Liver (tissue), 9 donors: ENCODE measurements around the gene SPRED1. TPM values are rescaled to one million over a fixed set of nuclear protein-coding genes. Genes with fewer than 3 reads are reported as not detected.

Source experiments
- DNase-seq: peaks from one replicate; pipeline ENCODE4 v3.0.0-alpha.2; 2017; ENCODE audit warnings: low spot score
- H3K27ac ChIP-seq, 2 donors: one replicate each; pipeline ENCODE4 v1.7.0; 2013; ENCODE audit warnings: inconsistent platforms in 2 of 2, low read length in 2 of 2, control low read depth in 1 of 2, low read depth in 1 of 2, mild to moderate bottlenecking in 1 of 2
- H3K27me3 ChIP-seq, 4 donors: one replicate each; pipeline versions ENCODE4 v1.6.1 to v1.7.0; 2013; ENCODE audit warnings: low read length in 3 of 4, inconsistent platforms in 1 of 4, mild to moderate bottlenecking in 1 of 4, moderate library complexity in 1 of 4; ENCODE audit not compliant: control insufficient read depth in 4 of 4, insufficient read depth in 4 of 4
- H3K36me3 ChIP-seq, 4 donors: one replicate each; pipeline versions ENCODE4 v1.6.1 to v1.7.0; 2013; ENCODE audit warnings: low read length in 3 of 4, mild to moderate bottlenecking in 3 of 4, low read depth in 1 of 4, moderate library complexity in 1 of 4; ENCODE audit not compliant: control insufficient read depth in 4 of 4, insufficient read depth in 3 of 4
- H3K4me1 ChIP-seq, 4 donors: one replicate each; pipeline versions ENCODE4 v1.6.1 to v1.7.0; 2013; ENCODE audit warnings: low read length in 3 of 4, mild to moderate bottlenecking in 3 of 4, moderate library complexity in 1 of 4; ENCODE audit not compliant: control insufficient read depth in 4 of 4, insufficient read depth in 4 of 4
- H3K4me3 ChIP-seq, 3 donors: one replicate each; pipeline versions ENCODE4 v1.6.1 to v1.7.0; 2013; ENCODE audit warnings: low read length in 3 of 3, control low read depth in 1 of 3, low read depth in 1 of 3, mild to moderate bottlenecking in 1 of 3
- H3K9ac ChIP-seq, 2 donors: one replicate each; pipeline ENCODE4 v1.7.0; 2013; ENCODE audit warnings: low read length in 2 of 2, mild to moderate bottlenecking in 2 of 2, moderate library complexity in 2 of 2, control low read depth in 1 of 2, low read depth in 1 of 2
- H3K9me3 ChIP-seq, 4 donors: one replicate each; pipeline versions ENCODE4 v1.6.1 to v1.7.0; 2013; ENCODE audit warnings: low read length in 3 of 4; ENCODE audit not compliant: control insufficient read depth in 4 of 4
- EGR1 ChIP-seq, 2 donors: IDR thresholded peaks; 2 replicates each; pipeline ENCODE4 v1.6.1; 2016 to 2018; ENCODE audit warnings: antibody characterized with exemption in 2 of 2, low read depth in 2 of 2
- FOXA1 ChIP-seq: IDR thresholded peaks from 2 replicates; pipeline ENCODE4 v1.6.1; 2016; ENCODE audit warnings: antibody characterized with exemption
- FOXA2 ChIP-seq: IDR thresholded peaks from 2 replicates; pipeline ENCODE4 v1.6.1; 2016; ENCODE audit warnings: antibody characterized with exemption
- GABPA ChIP-seq, 2 donors: IDR thresholded peaks in 1 of 2; conservative IDR thresholded peaks in 1 of 2; 2 replicates each; pipeline ENCODE4 v1.6.1; 2016; ENCODE audit warnings: antibody characterized with exemption in 2 of 2, mild to moderate bottlenecking in 1 of 2, moderate library complexity in 1 of 2
- HNF4G ChIP-seq: IDR thresholded peaks from 2 replicates; pipeline ENCODE4 v1.6.1; 2016; ENCODE audit warnings: antibody characterized with exemption
- NR2F2 ChIP-seq: IDR thresholded peaks from 2 replicates; pipeline ENCODE4 v1.6.1; 2016; ENCODE audit warnings: antibody characterized with exemption
- RAD21 ChIP-seq, 2 donors: IDR thresholded peaks; 2 replicates each; pipeline ENCODE4 v1.6.1; 2016; ENCODE audit warnings: antibody characterized with exemption in 2 of 2, mild to moderate bottlenecking in 2 of 2
- REST ChIP-seq: IDR thresholded peaks from 2 replicates; pipeline ENCODE4 v1.6.1; 2016; ENCODE audit warnings: antibody characterized with exemption, mild to moderate bottlenecking
- SP1 ChIP-seq: IDR thresholded peaks from 2 replicates; pipeline ENCODE4 v1.6.1; 2018; ENCODE audit warnings: antibody characterized with exemption, mild to moderate bottlenecking
- TAF1 ChIP-seq: conservative IDR thresholded peaks from 2 replicates; pipeline ENCODE4 v1.6.1; 2016; ENCODE audit warnings: antibody characterized with exemption, mild to moderate bottlenecking
- YY1 ChIP-seq: IDR thresholded peaks from 2 replicates; pipeline ENCODE4 v1.6.1; 2016; ENCODE audit warnings: antibody characterized with exemption, mild to moderate bottlenecking
- WGBS: extraction: QIAGEN DNeasy Blood & Tissue Kit; methylation state at CpG from one replicate; pipeline ENCODE4 v1.1.7; 2013; 5-methylcytosine and 5-hydroxymethylcytosine counted together
- polyA plus RNA-seq, 2 donors: library from polyadenylated mRNA; stranded (reverse) in 1 of 2; unstranded in 1 of 2; fragments of 200-250 nt in 1 of 2; fragments of >200 nt in 1 of 2; fragmentation: Nextera tagmentation in 1 of 2; extraction: Ambion mirVana in 1 of 2; gene quantifications; one replicate each; pipeline versions ENCODE4 v1.2.1 to v1.2.3, GENCODE V29; 2013 to 2015
- total RNA-seq, 2 donors: library from RNA; depleted of rRNA; stranded (reverse); fragments of >200 nt; gene quantifications; one replicate each; pipeline ENCODE4 v1.2.3, GENCODE V29; 2014
- TF ChIP-seq, protein P1 (sequence below): fragments of 150-350 bp; IDR thresholded peaks from 2 replicates; pipeline ENCODE4 v1.5.1; 2017; ENCODE audit warnings: improper control_type of control experiment, low read depth, low read length; ENCODE audit not compliant: missing input control
- TF ChIP-seq, protein P2 (sequence below): IDR thresholded peaks from 2 replicates; pipeline ENCODE4 v1.6.1; 2016; ENCODE audit warnings: antibody characterized with exemption
- TF ChIP-seq, protein P3 (sequence below): IDR thresholded peaks from 2 replicates; pipeline ENCODE4 v1.6.1; 2016; ENCODE audit warnings: antibody characterized with exemption
- TF ChIP-seq, protein P4 (sequence below): IDR thresholded peaks from 2 replicates; pipeline ENCODE4 v1.6.1; 2016; ENCODE audit warnings: antibody characterized with exemption
- donor health status: healthy.
- donor health status: healthy.
- donor health status: healthy.
- donor health status: healthy.
- donor health status: healthy.

The SPRED1 gene
- total and polyA plus RNA-seq, 4 donors = 1.2 to 7.7 (median 4.4) TPM

DNA sequence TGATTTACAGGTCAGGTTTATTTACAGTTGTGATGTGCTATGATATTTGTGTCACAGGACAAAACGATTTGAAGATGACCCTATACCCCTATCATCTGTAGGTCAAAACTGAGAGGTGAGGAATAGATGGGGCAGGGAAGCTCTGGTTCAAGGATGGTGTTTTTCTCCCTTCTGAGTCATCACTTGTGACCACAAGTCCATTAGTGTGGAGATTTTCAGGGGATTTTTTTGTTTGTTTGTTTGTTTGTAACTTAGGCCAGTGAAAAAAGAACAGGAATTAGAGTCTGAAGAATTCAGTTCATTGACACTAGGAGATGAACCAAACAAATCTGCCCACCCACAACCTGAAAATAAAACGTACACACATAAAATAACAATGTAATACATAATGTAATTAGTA is 138.6 kb downstream of the SPRED1 start:
- H3K9me3 ChIP-seq = no peaks in the 10 kb centered on the region
- H3K9ac ChIP-seq = no peak overlapping the region
- WGBS = 49% methylated on average over 2 of the region's 2 CpGs
- H3K4me3 ChIP-seq = no peak overlapping the region
- H3K36me3 ChIP-seq = no peaks in the 10 kb centered on the region
- no peaks in the 10 kb centered on the region for H3K4me1 ChIP-seq
- TF ChIP-seq FOXA2 = no peak
- TF ChIP-seq TAF1 = no peak
- TF ChIP-seq FOXA1 = no peak
- DNase-seq = no peak
- no peak overlapping the region for H3K27ac ChIP-seq
- H3K27me3 ChIP-seq = no peaks in the 10 kb centered on the region

- no peak for DNase-seq
- 77% methylated on average over 2 of the region's 2 CpGs for WGBS
- peaks cover 0 to 3% (median 0%) of the 10 kb centered on the region in 4 donors for H3K27me3 ChIP-seq
- H3K9ac ChIP-seq = no peak overlapping the region
- TF ChIP-seq RAD21 (IDR thresholded peaks at IDR 0.05) = no peak
- TF ChIP-seq HNF4G = no peak
- TF ChIP-seq FOXA2 = no peak
- TF ChIP-seq, protein P1, sequence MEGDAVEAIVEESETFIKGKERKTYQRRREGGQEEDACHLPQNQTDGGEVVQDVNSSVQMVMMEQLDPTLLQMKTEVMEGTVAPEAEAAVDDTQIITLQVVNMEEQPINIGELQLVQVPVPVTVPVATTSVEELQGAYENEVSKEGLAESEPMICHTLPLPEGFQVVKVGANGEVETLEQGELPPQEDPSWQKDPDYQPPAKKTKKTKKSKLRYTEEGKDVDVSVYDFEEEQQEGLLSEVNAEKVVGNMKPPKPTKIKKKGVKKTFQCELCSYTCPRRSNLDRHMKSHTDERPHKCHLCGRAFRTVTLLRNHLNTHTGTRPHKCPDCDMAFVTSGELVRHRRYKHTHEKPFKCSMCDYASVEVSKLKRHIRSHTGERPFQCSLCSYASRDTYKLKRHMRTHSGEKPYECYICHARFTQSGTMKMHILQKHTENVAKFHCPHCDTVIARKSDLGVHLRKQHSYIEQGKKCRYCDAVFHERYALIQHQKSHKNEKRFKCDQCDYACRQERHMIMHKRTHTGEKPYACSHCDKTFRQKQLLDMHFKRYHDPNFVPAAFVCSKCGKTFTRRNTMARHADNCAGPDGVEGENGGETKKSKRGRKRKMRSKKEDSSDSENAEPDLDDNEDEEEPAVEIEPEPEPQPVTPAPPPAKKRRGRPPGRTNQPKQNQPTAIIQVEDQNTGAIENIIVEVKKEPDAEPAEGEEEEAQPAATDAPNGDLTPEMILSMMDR = no peak
- TF ChIP-seq NR2F2 = no peak
- TF ChIP-seq, protein P2, sequence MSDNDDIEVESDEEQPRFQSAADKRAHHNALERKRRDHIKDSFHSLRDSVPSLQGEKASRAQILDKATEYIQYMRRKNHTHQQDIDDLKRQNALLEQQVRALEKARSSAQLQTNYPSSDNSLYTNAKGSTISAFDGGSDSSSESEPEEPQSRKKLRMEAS = no peak
- TF ChIP-seq, protein P3, sequence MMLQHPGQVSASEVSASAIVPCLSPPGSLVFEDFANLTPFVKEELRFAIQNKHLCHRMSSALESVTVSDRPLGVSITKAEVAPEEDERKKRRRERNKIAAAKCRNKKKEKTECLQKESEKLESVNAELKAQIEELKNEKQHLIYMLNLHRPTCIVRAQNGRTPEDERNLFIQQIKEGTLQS = no peak
- no peak for TF ChIP-seq SP1
- TF ChIP-seq GABPA (IDR thresholded peaks at IDR 0.05 in 1 of 2, conservative IDR thresholded peaks at IDR 0.05 in 1 of 2) = no peak
- TF ChIP-seq, protein P4, sequence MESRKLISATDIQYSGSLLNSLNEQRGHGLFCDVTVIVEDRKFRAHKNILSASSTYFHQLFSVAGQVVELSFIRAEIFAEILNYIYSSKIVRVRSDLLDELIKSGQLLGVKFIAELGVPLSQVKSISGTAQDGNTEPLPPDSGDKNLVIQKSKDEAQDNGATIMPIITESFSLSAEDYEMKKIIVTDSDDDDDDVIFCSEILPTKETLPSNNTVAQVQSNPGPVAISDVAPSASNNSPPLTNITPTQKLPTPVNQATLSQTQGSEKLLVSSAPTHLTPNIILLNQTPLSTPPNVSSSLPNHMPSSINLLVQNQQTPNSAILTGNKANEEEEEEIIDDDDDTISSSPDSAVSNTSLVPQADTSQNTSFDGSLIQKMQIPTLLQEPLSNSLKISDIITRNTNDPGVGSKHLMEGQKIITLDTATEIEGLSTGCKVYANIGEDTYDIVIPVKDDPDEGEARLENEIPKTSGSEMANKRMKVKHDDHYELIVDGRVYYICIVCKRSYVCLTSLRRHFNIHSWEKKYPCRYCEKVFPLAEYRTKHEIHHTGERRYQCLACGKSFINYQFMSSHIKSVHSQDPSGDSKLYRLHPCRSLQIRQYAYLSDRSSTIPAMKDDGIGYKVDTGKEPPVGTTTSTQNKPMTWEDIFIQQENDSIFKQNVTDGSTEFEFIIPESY = no peak
- TF ChIP-seq YY1 = no peak
- H3K4me3 ChIP-seq = no peak overlapping the region
- no peak overlapping the region for H3K27ac ChIP-seq
- no peaks in the 10 kb centered on the region for H3K36me3 ChIP-seq
- no peaks in the 10 kb centered on the region for H3K4me1 ChIP-seq
- H3K9me3 ChIP-seq = no peaks in the 10 kb centered on the region
Observed at GRCh38 chr15:38398134-38398533, 145.5 kb downstream of the SPRED1 start.

- H3K4me3 ChIP-seq = no peak overlapping the region
- 73% methylated on average over 6 of the region's 6 CpGs for WGBS
Observed at GRCh38 chr15:38401106-38401505, 148.5 kb downstream of the SPRED1 start.

More at GRCh38 chr15:38401106-38401505, 148.5 kb downstream of the SPRED1 start:
- TF ChIP-seq REST (no peak), TAF1 (no peak), FOXA2 (no peak), YY1 (no peak), EGR1 (IDR thresholded peaks at IDR 0.05; ENCODE audit: low read depth in 2 of 2) (no peak), GABPA (IDR thresholded peaks at IDR 0.05 in 1 of 2, conservative IDR thresholded peaks at IDR 0.05 in 1 of 2) (no peak)
- TF ChIP-seq, protein P3 = no peak
- TF ChIP-seq, protein P1 = no peak
- Histone ChIP-seq H3K36me3 (no peaks in the 10 kb centered on the region), H3K4me1 (no peaks in the 10 kb centered on the region), H3K27me3 (peaks cover 0 to 3% (median 0%) of the 10 kb centered on the region in 4 donors), H3K27ac (no peak overlapping the region), H3K9me3 (no peaks in the 10 kb centered on the region), H3K9ac (no peak overlapping the region)
- DNase-seq = no peak
